ENCODE measurements around the gene SULF2.

GRCh38 chr20:47743671-47744070, 41.6 kb downstream of the SULF2 start:
- TF ChIP-seq CTCF (conservative IDR thresholded peaks at IDR 0.05; ENCODE audit: low read length) (no peak), EZH2phosphoT487 (IDR thresholded peaks at IDR 0.05; ENCODE audit: borderline replicate concordance) (no peak)
